Central memory CD8-positive, alpha-beta T cell (primary cell): Measurements from ENCODE around the gene TARS1.

Experiments used
- ATAC-seq: fragments of 150-1000 bp; cut with Tn5 transposase; replicated peaks from 2 replicates; pipeline ENCODE4 v1.10.0; 2022; ENCODE audit warnings: mild to moderate bottlenecking, moderate FRiP score, moderate number of reproducible peaks; ENCODE audit not compliant: poor library complexity, severe bottlenecking; ENCODE audit errors: extremely low read depth
- DNase-seq, 2 donors: peaks; one replicate each; pipeline ENCODE4 v3.0.0; 2021; ENCODE audit warnings: low spot score in 2 of 2
- H3K27ac Mint-ChIP-seq: one replicate; pipeline ENCODE4 v1.8.0; 2022; ENCODE audit warnings: low read depth, mild to moderate bottlenecking, moderate library complexity, mixed read lengths
- H3K27me3 Mint-ChIP-seq: one replicate; pipeline ENCODE4 v1.8.0; 2022; ENCODE audit warnings: mixed read lengths
- H3K36me3 Mint-ChIP-seq: one replicate; pipeline ENCODE4 v1.8.0; 2022; ENCODE audit warnings: mild to moderate bottlenecking, moderate library complexity, mixed read lengths; ENCODE audit not compliant: insufficient read depth
- H3K4me1 Mint-ChIP-seq: one replicate; pipeline ENCODE4 v1.8.0; 2022; ENCODE audit warnings: mixed read lengths
- H3K4me3 Mint-ChIP-seq: one replicate; pipeline ENCODE4 v1.8.0; 2022; ENCODE audit warnings: mild to moderate bottlenecking, moderate library complexity, mixed read lengths
- H3K9me3 Mint-ChIP-seq: one replicate; pipeline ENCODE4 v1.8.0; 2022; ENCODE audit warnings: mixed read lengths

TARS1 gene

DNA sequence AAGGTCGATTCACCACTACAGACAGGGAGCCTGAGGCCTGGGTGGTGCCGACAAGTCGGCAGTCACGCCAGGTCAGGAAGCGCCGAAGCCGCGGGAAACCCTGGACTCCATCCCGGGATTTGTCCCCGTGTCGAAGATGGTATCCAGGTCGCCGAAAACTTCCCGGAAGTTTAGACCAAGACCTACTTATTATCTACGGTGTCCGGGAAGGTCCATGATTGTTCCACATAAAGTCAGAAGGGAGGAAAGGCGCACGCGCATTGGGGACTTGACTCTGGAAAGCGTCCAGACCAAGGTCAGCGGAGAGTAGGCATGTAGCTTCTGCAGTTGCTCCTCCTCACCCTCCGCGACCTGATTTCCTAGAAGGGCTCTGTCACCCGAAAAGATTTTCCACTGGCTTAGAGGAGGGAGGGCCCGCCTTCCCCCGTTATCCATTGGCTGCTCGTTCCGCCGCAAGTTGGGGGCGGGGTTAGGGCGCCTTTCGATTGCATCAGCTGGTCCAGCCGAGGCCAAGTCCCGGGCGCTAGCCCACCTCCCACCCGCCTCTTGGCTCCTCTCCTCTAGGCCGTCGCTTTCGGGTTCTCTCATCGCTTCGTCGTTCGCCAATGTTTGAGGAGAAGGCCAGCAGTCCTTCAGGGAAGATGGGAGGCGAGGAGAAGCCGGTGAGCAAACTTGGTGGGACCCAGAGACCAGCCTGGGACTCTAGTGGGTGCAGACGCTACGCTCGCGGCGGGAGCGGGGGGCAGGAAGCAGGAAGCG lies at the start of gene TARS1:
Gene TARS1 (plus strand): TSS at position 484 of the 759 bp plus-strand sequence. CDS start 122 bp downstream, at position 606.
- no peak within 1 kb of the TSS for H3K4me3 Mint-ChIP-seq
- DNase-seq (peak; percentile 82 to 85), ATAC-seq (peak; percentile 91)
- peaks cover 10% of the 10 kb centered on the region for H3K36me3 Mint-ChIP-seq
- peaks cover 30% of the 10 kb centered on the region for H3K4me1 Mint-ChIP-seq
- no peaks in the 10 kb centered on the region for H3K9me3 Mint-ChIP-seq
- no peaks in the 10 kb centered on the region for H3K27me3 Mint-ChIP-seq
- H3K27ac Mint-ChIP-seq: no peak within 1 kb of the TSS

GRCh38 chr5:33398501-33398900 lies 42.3 kb upstream of the TARS1 start:
- H3K36me3 Mint-ChIP-seq: peaks cover 2% of the 10 kb centered on the region
- no peaks in the 10 kb centered on the region for H3K9me3 Mint-ChIP-seq
- H3K27me3 Mint-ChIP-seq: peaks cover 19% of the 10 kb centered on the region
- ATAC-seq: no peak
- no peaks in the 10 kb centered on the region for H3K4me1 Mint-ChIP-seq
- no peak overlapping the region for H3K4me3 Mint-ChIP-seq
- DNase-seq: no peak
- no peak overlapping the region for H3K27ac Mint-ChIP-seq

GRCh38 chr5:33400675-33401074 lies 40.1 kb upstream of the TARS1 start:
- ATAC-seq (no peak), DNase-seq (no peak)
- Mint-ChIP-seq H3K9me3 (no peaks in the 10 kb centered on the region), H3K27ac (no peak overlapping the region), H3K27me3 (peaks cover 19% of the 10 kb centered on the region), H3K36me3 (peaks cover 2% of the 10 kb centered on the region), H3K4me3 (no peak overlapping the region), H3K4me1 (no peaks in the 10 kb centered on the region)

GRCh38 chr5:33401482-33402390 lies 39.0 kb upstream of the TARS1 start:
- H3K4me3 Mint-ChIP-seq: no peak overlapping the region
- DNase-seq (no peak), ATAC-seq (no peak)
- H3K27ac Mint-ChIP-seq: no peak overlapping the region
- peaks cover 19% of the 10 kb centered on the region for H3K27me3 Mint-ChIP-seq
- H3K9me3 Mint-ChIP-seq: no peaks in the 10 kb centered on the region
- H3K4me1 Mint-ChIP-seq: no peaks in the 10 kb centered on the region
- peaks cover 2% of the 10 kb centered on the region for H3K36me3 Mint-ChIP-seq

GRCh38 chr5:33403187-33403586 lies 37.6 kb upstream of the TARS1 start:
- Mint-ChIP-seq H3K4me1 (no peaks in the 10 kb centered on the region), H3K27me3 (peaks cover 19% of the 10 kb centered on the region), H3K9me3 (no peaks in the 10 kb centered on the region), H3K4me3 (no peak overlapping the region), H3K36me3 (peaks cover 2% of the 10 kb centered on the region), H3K27ac (no peak overlapping the region)
- DNase-seq: no peak
- no peak for ATAC-seq

DNA sequence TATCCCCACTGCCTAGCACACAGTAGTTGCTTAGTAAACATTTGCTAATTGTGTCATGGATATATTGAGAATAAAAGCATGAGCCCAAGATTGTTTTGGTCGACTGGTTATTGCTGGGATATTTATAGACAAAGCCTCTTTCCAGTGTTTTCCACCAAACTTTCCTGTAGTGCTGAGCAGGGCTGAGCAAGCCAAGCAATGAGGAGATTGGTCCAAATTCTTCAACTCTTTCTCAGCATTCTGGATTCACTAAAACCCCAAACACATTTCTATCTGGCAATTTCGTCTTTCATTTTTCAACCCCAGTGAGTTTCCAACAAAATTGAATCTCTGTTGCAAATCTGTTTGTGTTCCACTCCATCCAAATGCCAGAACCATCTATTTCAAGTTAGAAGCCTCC lies 31.9 kb upstream of the TARS1 start:
- Mint-ChIP-seq H3K27me3 (peaks cover 17% of the 10 kb centered on the region), H3K27ac (no peak overlapping the region), H3K9me3 (no peaks in the 10 kb centered on the region), H3K36me3 (no peaks in the 10 kb centered on the region), H3K4me3 (no peak overlapping the region), H3K4me1 (no peaks in the 10 kb centered on the region)
- no peak for DNase-seq
- ATAC-seq: no peak

DNA sequence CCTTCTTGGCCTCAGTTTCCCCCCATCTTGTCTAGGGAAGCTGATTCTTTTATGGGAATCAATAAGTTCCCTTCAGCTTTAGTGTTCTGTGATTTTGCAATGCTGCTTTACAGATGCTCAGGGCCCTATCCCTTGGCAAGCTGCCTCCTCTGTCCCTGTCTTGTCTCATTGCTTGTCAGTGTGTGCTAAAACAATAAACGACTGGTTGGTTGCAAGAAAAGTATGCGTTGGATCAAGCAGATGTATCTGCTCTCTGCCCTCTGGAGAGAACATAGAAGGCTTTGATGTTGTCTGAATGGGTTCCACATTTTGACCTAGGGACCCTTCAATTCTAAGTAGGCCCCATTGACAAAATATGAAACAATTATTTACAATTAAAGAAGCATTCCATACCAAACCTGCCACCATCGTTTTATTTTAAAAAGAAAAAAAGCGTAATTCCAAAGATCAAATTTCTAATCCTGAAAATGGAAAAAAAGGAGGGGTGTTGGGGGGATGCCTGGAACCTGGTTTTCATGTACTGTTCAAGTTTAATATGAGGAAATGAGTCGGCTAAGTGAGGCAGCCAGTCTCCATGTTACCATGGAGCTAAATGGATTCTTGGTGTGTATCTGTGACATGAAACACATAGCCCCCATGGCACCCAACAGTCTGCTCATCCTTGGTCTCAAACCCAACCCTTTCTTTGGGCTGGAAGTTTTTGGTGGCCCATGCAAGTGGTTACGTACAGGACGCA lies 31.2 kb upstream of the TARS1 start:
- no peak for DNase-seq
- Mint-ChIP-seq H3K4me3 (no peak overlapping the region), H3K36me3 (no peaks in the 10 kb centered on the region), H3K9me3 (no peaks in the 10 kb centered on the region), H3K27me3 (peaks cover 24% of the 10 kb centered on the region), H3K27ac (no peak overlapping the region), H3K4me1 (no peaks in the 10 kb centered on the region)
- no peak for ATAC-seq

GRCh38 chr5:33410221-33410620 lies 30.5 kb upstream of the TARS1 start:
- H3K27me3 Mint-ChIP-seq: peaks cover 31% of the 10 kb centered on the region
- no peaks in the 10 kb centered on the region for H3K9me3 Mint-ChIP-seq
- no peak overlapping the region for H3K27ac Mint-ChIP-seq
- no peaks in the 10 kb centered on the region for H3K4me1 Mint-ChIP-seq
- no peak overlapping the region for H3K4me3 Mint-ChIP-seq
- H3K36me3 Mint-ChIP-seq: no peaks in the 10 kb centered on the region
- DNase-seq: no peak
- ATAC-seq: no peak

- H3K4me3 Mint-ChIP-seq: no peak overlapping the region
- H3K4me1 Mint-ChIP-seq: no peaks in the 10 kb centered on the region
- no peak overlapping the region for H3K27ac Mint-ChIP-seq
- H3K36me3 Mint-ChIP-seq: no peaks in the 10 kb centered on the region
- no peaks in the 10 kb centered on the region for H3K9me3 Mint-ChIP-seq
- DNase-seq: no peak
- no peak for ATAC-seq
- H3K27me3 Mint-ChIP-seq: peaks cover 31% of the 10 kb centered on the region
Measured at GRCh38 chr5:33411498-33411897, 29.3 kb upstream of the TARS1 start.

GRCh38 chr5:33415811-33416354 lies 24.9 kb upstream of the TARS1 start:
- Mint-ChIP-seq H3K9me3 (no peaks in the 10 kb centered on the region), H3K4me1 (no peaks in the 10 kb centered on the region), H3K36me3 (peaks cover 2% of the 10 kb centered on the region), H3K27ac (no peak overlapping the region), H3K4me3 (no peak overlapping the region), H3K27me3 (peaks cover 31% of the 10 kb centered on the region)
- DNase-seq: no peak
- no peak for ATAC-seq

- no peak overlapping the region for H3K27ac Mint-ChIP-seq
- peaks cover 40% of the 10 kb centered on the region for H3K27me3 Mint-ChIP-seq
- H3K36me3 Mint-ChIP-seq: peaks cover 2% of the 10 kb centered on the region
Measured at GRCh38 chr5:33417632-33418031, 23.1 kb upstream of the TARS1 start.

GRCh38 chr5:33420946-33421345 lies 19.8 kb upstream of the TARS1 start:
- Mint-ChIP-seq H3K36me3 (peaks cover 2% of the 10 kb centered on the region), H3K27me3 (peaks cover 14% of the 10 kb centered on the region), H3K4me3 (no peak overlapping the region), H3K9me3 (no peaks in the 10 kb centered on the region), H3K4me1 (no peaks in the 10 kb centered on the region), H3K27ac (no peak overlapping the region)
- DNase-seq (no peak), ATAC-seq (no peak)

More at GRCh38 chr5:33417632-33418031, 23.1 kb upstream of the TARS1 start:
- no peaks in the 10 kb centered on the region for H3K4me1 Mint-ChIP-seq
- ATAC-seq (no peak), DNase-seq (no peak)
- no peaks in the 10 kb centered on the region for H3K9me3 Mint-ChIP-seq
- no peak overlapping the region for H3K4me3 Mint-ChIP-seq
